Umbilical cord (tissue), 2 donors: ENCODE data around the gene PTPRA. TPM values are rescaled to one million over a fixed set of nuclear protein-coding genes. Genes with fewer than 3 reads are reported as not detected.
"Not testable (repeated sequence)": the region's sequence is repeated elsewhere in the genome, so short reads cannot be mapped to it uniquely, and the experiment has no call there.

Experiments
- DNase-seq: peaks from one replicate; pipeline ENCODE4 v3.0.0-alpha.2; 2015; ENCODE audit warnings: low spot score
- total RNA-seq: library from RNA; depleted of rRNA; stranded (reverse); fragments of >200 nt; gene quantifications from one replicate; pipeline ENCODE4 v1.2.3, GENCODE V29; 2014; ENCODE audit warnings: low replicate concordance; ENCODE audit not compliant: insufficient read depth

The PTPRA gene
- total RNA-seq = 69.1 TPM

- peak; percentile 94 for DNase-seq
These were observed at the start of gene PTPRA for GRCh38 chr20:2873010-2873746. Gene PTPRA, plus strand, starts transcription at chr20:2873481. Its CDS starts 90,797 bp downstream, at chr20:2964278.

GRCh38 chr20:2825761-2826160, 47.5 kb upstream of the PTPRA start:
- DNase-seq = no peak

- no peak for DNase-seq
These were observed 46.6 kb upstream of the PTPRA start for GRCh38 chr20:2826655-2827054.

GRCh38 chr20:2829376-2829775, 43.9 kb upstream of the PTPRA start:
- no peak for DNase-seq

GRCh38 chr20:2831206-2831605, 42.1 kb upstream of the PTPRA start:
- DNase-seq = not testable (repeated sequence)

- DNase-seq = no peak
These were observed 39.5 kb upstream of the PTPRA start for GRCh38 chr20:2833761-2834160.

- DNase-seq = no peak
These were observed 38.7 kb upstream of the PTPRA start for GRCh38 chr20:2834401-2835110.

GRCh38 chr20:2835331-2835796, 37.9 kb upstream of the PTPRA start:
- DNase-seq = no peak

- DNase-seq = no peak
These were observed 37.2 kb upstream of the PTPRA start for GRCh38 chr20:2836035-2836434.

- DNase-seq = no peak
These were observed 35.9 kb upstream of the PTPRA start for GRCh38 chr20:2837221-2837960.

- no peak for DNase-seq
These were observed 35.0 kb upstream of the PTPRA start for GRCh38 chr20:2838170-2838797.

GRCh38 chr20:2838847-2839671, 34.2 kb upstream of the PTPRA start:
- DNase-seq = no peak

- no peak for DNase-seq
These were observed 33.5 kb upstream of the PTPRA start for GRCh38 chr20:2839732-2840137.

GRCh38 chr20:2840138-2840966, 32.9 kb upstream of the PTPRA start, which contains the start of the genes PCED1A and VPS16:
Gene PCED1A, minus strand, starts transcription at chr20:2840655. Its CDS starts 743 bp downstream, at chr20:2839912.
Gene VPS16, plus strand, starts transcription at chr20:2840745. Its CDS starts 30 bp downstream, at chr20:2840775.
- peak; percentile 88 for DNase-seq

- DNase-seq = peak; percentile 78
These were observed 32.2 kb upstream of the PTPRA start for GRCh38 chr20:2840967-2841531.

GRCh38 chr20:2845607-2846006, 27.7 kb upstream of the PTPRA start:
- DNase-seq = no peak

GRCh38 chr20:2846698-2847097, 26.6 kb upstream of the PTPRA start:
- no peak for DNase-seq

- no peak for DNase-seq
These were observed 25.5 kb upstream of the PTPRA start for GRCh38 chr20:2847802-2848201.

GRCh38 chr20:2849529-2849928, 23.8 kb upstream of the PTPRA start:
- no peak for DNase-seq
